WTC11 (cell line): Measurements from ENCODE around the gene GRID2. TPM values are rescaled to one million over a fixed set of nuclear protein-coding genes. Genes with fewer than 3 reads are reported as not detected.

Experiments
- ATAC-seq: fragments of 200-7000 bp; cut with Tn5 transposase; 2 replicates; pipeline ENCODE4 v1.10.0; 2021; ENCODE audit warnings: mild to moderate bottlenecking, moderate library complexity
- CTCF ChIA-PET: fragments of 300-600 bp; sonication (Branson Sonifier 250); formaldehyde crosslinking; loops from one replicate; lab custom pipeline; 2021; ENCODE audit warnings: antibody characterized with exemption; lab: Charles Lee
- POLR2A ChIA-PET: fragments of 350-600 bp; sonication (Branson Sonifier 250); formaldehyde crosslinking; loops from one replicate; lab custom pipeline; 2021; ENCODE audit warnings: antibody characterized with exemption; lab: Charles Lee
- DNase-seq: peaks from one replicate; pipeline ENCODE4 v3.0.0; 2021; ENCODE audit warnings: low spot score
- H3K27ac Mint-ChIP-seq: 2 replicates; pipeline ENCODE4 v1.8.0; 2021; ENCODE audit warnings: mixed read lengths
- H3K27me3 Mint-ChIP-seq: 2 replicates; pipeline ENCODE4 v1.8.0; 2021; ENCODE audit warnings: low read depth, mild to moderate bottlenecking, moderate library complexity, mixed read lengths
- H3K36me3 Mint-ChIP-seq: 2 replicates; pipeline ENCODE4 v1.8.0; 2021; ENCODE audit warnings: mixed read lengths
- H3K4me1 Mint-ChIP-seq: 2 replicates; pipeline ENCODE4 v1.8.0; 2022; ENCODE audit warnings: mixed read lengths
- H3K4me3 Mint-ChIP-seq: 2 replicates; pipeline ENCODE4 v1.8.0; 2021; ENCODE audit warnings: mild to moderate bottlenecking, moderate library complexity, mixed read lengths
- H3K9me3 Mint-ChIP-seq: 2 replicates; pipeline ENCODE4 v1.8.0; 2021; ENCODE audit warnings: mixed read lengths
- ESRRA ChIP-seq: sonication (generic); formaldehyde crosslinking; IDR thresholded peaks from 2 replicates; pipeline ENCODE4 v1.8.1; 2022; ENCODE audit warnings: mild to moderate bottlenecking, missing genetic modification reagents, borderline replicate concordance
- GRHL2 ChIP-seq: fragments of 250-450 bp; sonication (Bioruptor Pico); IDR thresholded peaks from 2 replicates; pipeline ENCODE4 v1.8.0; 2022; ENCODE audit warnings: mild to moderate bottlenecking, moderate library complexity; ENCODE audit not compliant: insufficient replicate concordance, severe bottlenecking
- JAZF1 ChIP-seq: fragments of 250-450 bp; sonication (Bioruptor Pico); IDR thresholded peaks from 2 replicates; pipeline ENCODE4 v1.9.0; 2021; ENCODE audit warnings: moderate library complexity, mild to moderate bottlenecking, inconsistent platforms
- JUN ChIP-seq: sonication (generic); formaldehyde crosslinking; IDR thresholded peaks from 2 replicates; pipeline ENCODE4 v1.8.0; 2023; ENCODE audit warnings: mild to moderate bottlenecking, missing genetic modification reagents
- KAT7 ChIP-seq: sonication (generic); formaldehyde crosslinking; IDR thresholded peaks from 2 replicates; pipeline ENCODE4 v1.8.1; 2023; ENCODE audit warnings: missing genetic modification reagents, mild to moderate bottlenecking, borderline replicate concordance
- NFYB ChIP-seq: sonication (generic); formaldehyde crosslinking; conservative IDR thresholded peaks from 2 replicates; pipeline ENCODE4 v1.8.0; 2022; ENCODE audit warnings: low read depth, missing genetic modification reagents
- SMAD3 ChIP-seq: sonication (generic); formaldehyde crosslinking; IDR thresholded peaks from 2 replicates; pipeline ENCODE4 v1.8.0; 2022; ENCODE audit warnings: missing genetic modification reagents, mild to moderate bottlenecking, borderline replicate concordance
- SP1 ChIP-seq: sonication (generic); formaldehyde crosslinking; conservative IDR thresholded peaks from 2 replicates; pipeline ENCODE4 v1.8.1; 2022; ENCODE audit warnings: missing genetic modification reagents
- TEAD4 ChIP-seq: sonication (generic); formaldehyde crosslinking; IDR thresholded peaks from 2 replicates; pipeline ENCODE4 v1.8.0; 2022; ENCODE audit warnings: mild to moderate bottlenecking, missing genetic modification reagents
- ZBTB21 ChIP-seq: sonication (generic); formaldehyde crosslinking; IDR thresholded peaks from 2 replicates; pipeline ENCODE4 v1.8.1; 2023; ENCODE audit warnings: mild to moderate bottlenecking, missing genetic modification reagents, borderline replicate concordance
- ZMAT4 ChIP-seq: fragments of 250-450 bp; sonication (Bioruptor Pico); IDR thresholded peaks from 2 replicates; pipeline ENCODE4 v1.9.0; 2021; ENCODE audit warnings: mild to moderate bottlenecking
- ZNF396 ChIP-seq: fragments of 250-450 bp; sonication (Bioruptor Pico); IDR thresholded peaks from 2 replicates; pipeline ENCODE4 v1.8.0; 2021; ENCODE audit warnings: mild to moderate bottlenecking, moderate library complexity, borderline replicate concordance
- ZNF512 ChIP-seq: sonication (generic); formaldehyde crosslinking; IDR thresholded peaks from 2 replicates; pipeline ENCODE4 v1.8.1; 2022; ENCODE audit warnings: missing genetic modification reagents, borderline replicate concordance
- total RNA-seq: library from RNA; stranded (reverse); gene quantifications from 3 replicates; pipeline ENCODE4 v1.2.3, GENCODE V29; 2021
- TF ChIP-seq, protein P1 (sequence below): sonication (generic); formaldehyde crosslinking; IDR thresholded peaks from 2 replicates; pipeline ENCODE4 v1.8.1; 2023; ENCODE audit warnings: mild to moderate bottlenecking, missing genetic modification reagents, moderate library complexity
- TF ChIP-seq, protein P2 (sequence below): sonication (generic); formaldehyde crosslinking; IDR thresholded peaks from 2 replicates; pipeline ENCODE4 v1.8.1; 2023; ENCODE audit warnings: mild to moderate bottlenecking, moderate library complexity, missing genetic modification reagents
- TF ChIP-seq, protein P3 (sequence below): fragments of 200-600 bp; IDR thresholded peaks from 2 replicates; pipeline ENCODE4 v1.8.0; 2022; ENCODE audit warnings: antibody characterized with exemption
- TF ChIP-seq, protein P4 (sequence below): sonication (generic); formaldehyde crosslinking; IDR thresholded peaks from 2 replicates; pipeline ENCODE4 v1.8.1; 2022; ENCODE audit warnings: mild to moderate bottlenecking, missing genetic modification reagents, moderate library complexity, borderline replicate concordance
- TF ChIP-seq, protein P5 (sequence below): fragments of 250-450 bp; sonication (Bioruptor Pico); conservative IDR thresholded peaks from 2 replicates; pipeline ENCODE4 v1.9.0; 2021; ENCODE audit warnings: mild to moderate bottlenecking
- TF ChIP-seq, protein P6 (sequence below): sonication (generic); formaldehyde crosslinking; IDR thresholded peaks from 2 replicates; pipeline ENCODE4 v1.8.1; 2023; ENCODE audit warnings: mild to moderate bottlenecking, missing genetic modification reagents, borderline replicate concordance

The GRID2 gene
- total RNA-seq, 1 experiment from 2014 or later: 26.8 TPM

- peaks cover 11% of the 10 kb centered on the region for H3K4me1 Mint-ChIP-seq
- no peak for ATAC-seq
Observed at GRCh38 chr4:92636038-92636806, 332.5 kb downstream of the GRID2 start.

DNA sequence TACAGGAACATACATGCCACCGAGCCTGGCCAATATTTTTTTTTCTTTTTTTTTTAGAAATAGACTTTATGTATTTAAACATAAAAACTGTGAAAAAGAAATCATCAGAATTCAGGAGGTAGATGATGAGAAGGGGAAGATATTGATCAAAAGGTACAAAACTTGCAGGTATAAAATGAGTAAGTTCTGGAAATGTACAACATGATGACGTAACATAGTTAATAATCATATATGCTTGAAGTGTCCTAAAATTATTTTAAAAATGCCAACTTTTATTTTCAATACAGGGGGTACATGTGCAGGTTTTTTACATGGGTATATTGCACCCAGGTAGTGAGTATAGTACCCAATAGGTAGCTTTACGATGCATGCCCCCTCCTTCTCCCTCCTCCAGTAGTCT is 337.6 kb downstream of the GRID2 start:
- Mint-ChIP-seq H3K4me1 (no peaks in the 10 kb centered on the region), H3K36me3 (no peaks in the 10 kb centered on the region), H3K27me3 (no peaks in the 10 kb centered on the region), H3K4me3 (no peak overlapping the region), H3K27ac (no peak overlapping the region), H3K9me3 (no peaks in the 10 kb centered on the region)
- DNase-seq (no peak), ATAC-seq (no peak)
- CTCF ChIA-PET: no interaction called here
- POLR2A ChIA-PET: no interaction called here
- TF ChIP-seq ESRRA (CRISPR knock-in tag) (no peak), ZMAT4 (CRISPR knock-in tag) (no peak), ZBTB21 (CRISPR knock-in tag) (no peak), ZNF512 (CRISPR knock-in tag) (no peak)
- TF ChIP-seq, protein P1, sequence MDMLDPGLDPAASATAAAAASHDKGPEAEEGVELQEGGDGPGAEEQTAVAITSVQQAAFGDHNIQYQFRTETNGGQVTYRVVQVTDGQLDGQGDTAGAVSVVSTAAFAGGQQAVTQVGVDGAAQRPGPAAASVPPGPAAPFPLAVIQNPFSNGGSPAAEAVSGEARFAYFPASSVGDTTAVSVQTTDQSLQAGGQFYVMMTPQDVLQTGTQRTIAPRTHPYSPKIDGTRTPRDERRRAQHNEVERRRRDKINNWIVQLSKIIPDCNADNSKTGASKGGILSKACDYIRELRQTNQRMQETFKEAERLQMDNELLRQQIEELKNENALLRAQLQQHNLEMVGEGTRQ (CRISPR knock-in tag): no peak
- TF ChIP-seq, protein P2, sequence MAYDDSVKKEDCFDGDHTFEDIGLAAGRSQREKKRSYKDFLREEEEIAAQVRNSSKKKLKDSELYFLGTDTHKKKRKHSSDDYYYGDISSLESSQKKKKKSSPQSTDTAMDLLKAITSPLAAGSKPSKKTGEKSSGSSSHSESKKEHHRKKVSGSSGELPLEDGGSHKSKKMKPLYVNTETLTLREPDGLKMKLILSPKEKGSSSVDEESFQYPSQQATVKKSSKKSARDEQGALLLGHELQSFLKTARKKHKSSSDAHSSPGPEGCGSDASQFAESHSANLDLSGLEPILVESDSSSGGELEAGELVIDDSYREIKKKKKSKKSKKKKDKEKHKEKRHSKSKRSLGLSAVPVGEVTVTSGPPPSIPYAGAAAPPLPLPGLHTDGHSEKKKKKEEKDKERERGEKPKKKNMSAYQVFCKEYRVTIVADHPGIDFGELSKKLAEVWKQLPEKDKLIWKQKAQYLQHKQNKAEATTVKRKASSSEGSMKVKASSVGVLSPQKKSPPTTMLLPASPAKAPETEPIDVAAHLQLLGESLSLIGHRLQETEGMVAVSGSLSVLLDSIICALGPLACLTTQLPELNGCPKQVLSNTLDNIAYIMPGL: no peak

More at GRCh38 chr4:92636038-92636806, 332.5 kb downstream of the GRID2 start:
- no peaks in the 10 kb centered on the region for H3K9me3 Mint-ChIP-seq
- no peak overlapping the region for H3K27ac Mint-ChIP-seq
- no peaks in the 10 kb centered on the region for H3K36me3 Mint-ChIP-seq
- TF ChIP-seq KAT7 (CRISPR knock-in tag) (no peak), GRHL2 (no peak), JUN (CRISPR knock-in tag) (no peak), JAZF1 (CRISPR knock-in tag) (no peak), NFYB (CRISPR knock-in tag) (no peak), SP1 (CRISPR knock-in tag) (no peak), ZNF396 (no peak), SMAD3 (CRISPR knock-in tag) (no peak), TEAD4 (CRISPR knock-in tag) (no peak), ZBTB21 (CRISPR knock-in tag) (no peak)
- TF ChIP-seq, protein P3, sequence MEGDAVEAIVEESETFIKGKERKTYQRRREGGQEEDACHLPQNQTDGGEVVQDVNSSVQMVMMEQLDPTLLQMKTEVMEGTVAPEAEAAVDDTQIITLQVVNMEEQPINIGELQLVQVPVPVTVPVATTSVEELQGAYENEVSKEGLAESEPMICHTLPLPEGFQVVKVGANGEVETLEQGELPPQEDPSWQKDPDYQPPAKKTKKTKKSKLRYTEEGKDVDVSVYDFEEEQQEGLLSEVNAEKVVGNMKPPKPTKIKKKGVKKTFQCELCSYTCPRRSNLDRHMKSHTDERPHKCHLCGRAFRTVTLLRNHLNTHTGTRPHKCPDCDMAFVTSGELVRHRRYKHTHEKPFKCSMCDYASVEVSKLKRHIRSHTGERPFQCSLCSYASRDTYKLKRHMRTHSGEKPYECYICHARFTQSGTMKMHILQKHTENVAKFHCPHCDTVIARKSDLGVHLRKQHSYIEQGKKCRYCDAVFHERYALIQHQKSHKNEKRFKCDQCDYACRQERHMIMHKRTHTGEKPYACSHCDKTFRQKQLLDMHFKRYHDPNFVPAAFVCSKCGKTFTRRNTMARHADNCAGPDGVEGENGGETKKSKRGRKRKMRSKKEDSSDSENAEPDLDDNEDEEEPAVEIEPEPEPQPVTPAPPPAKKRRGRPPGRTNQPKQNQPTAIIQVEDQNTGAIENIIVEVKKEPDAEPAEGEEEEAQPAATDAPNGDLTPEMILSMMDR: no peak
- TF ChIP-seq, protein P4, sequence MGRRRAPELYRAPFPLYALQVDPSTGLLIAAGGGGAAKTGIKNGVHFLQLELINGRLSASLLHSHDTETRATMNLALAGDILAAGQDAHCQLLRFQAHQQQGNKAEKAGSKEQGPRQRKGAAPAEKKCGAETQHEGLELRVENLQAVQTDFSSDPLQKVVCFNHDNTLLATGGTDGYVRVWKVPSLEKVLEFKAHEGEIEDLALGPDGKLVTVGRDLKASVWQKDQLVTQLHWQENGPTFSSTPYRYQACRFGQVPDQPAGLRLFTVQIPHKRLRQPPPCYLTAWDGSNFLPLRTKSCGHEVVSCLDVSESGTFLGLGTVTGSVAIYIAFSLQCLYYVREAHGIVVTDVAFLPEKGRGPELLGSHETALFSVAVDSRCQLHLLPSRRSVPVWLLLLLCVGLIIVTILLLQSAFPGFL: no peak
- TF ChIP-seq, protein P5, sequence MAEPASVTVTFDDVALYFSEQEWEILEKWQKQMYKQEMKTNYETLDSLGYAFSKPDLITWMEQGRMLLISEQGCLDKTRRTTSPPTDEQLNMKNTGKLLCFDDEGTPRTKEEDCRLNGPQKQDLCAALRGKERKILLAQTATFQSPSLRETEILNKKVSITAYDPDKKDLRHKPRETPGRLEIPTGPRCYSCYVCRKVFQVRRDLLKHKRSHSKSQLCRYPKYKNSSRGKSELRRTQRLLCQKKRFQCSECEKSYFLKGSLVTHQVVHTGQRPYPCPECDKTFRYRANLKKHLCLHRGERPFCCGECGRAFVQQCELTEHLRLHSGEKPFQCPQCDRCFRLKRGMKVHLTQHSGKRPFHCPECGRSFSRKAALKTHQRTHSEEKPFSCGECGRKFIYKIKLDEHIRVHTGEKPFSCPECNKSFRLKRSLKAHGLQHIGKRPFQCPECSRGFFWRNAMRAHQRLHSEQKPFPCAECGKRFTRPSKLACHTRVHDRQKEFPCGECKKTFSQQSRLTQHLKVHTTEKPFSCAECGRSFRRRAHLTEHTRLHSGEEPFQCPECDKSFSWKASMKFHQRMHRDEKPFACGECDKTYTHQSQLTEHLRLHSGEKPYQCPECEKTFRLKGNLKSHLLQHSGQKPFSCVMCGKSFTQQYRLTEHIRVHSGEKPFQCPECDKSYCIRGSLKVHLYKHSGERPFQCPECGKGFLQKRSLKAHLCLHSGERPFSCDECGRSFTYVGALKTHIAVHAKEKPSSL (CRISPR knock-in tag): no peak
- TF ChIP-seq, protein P6, sequence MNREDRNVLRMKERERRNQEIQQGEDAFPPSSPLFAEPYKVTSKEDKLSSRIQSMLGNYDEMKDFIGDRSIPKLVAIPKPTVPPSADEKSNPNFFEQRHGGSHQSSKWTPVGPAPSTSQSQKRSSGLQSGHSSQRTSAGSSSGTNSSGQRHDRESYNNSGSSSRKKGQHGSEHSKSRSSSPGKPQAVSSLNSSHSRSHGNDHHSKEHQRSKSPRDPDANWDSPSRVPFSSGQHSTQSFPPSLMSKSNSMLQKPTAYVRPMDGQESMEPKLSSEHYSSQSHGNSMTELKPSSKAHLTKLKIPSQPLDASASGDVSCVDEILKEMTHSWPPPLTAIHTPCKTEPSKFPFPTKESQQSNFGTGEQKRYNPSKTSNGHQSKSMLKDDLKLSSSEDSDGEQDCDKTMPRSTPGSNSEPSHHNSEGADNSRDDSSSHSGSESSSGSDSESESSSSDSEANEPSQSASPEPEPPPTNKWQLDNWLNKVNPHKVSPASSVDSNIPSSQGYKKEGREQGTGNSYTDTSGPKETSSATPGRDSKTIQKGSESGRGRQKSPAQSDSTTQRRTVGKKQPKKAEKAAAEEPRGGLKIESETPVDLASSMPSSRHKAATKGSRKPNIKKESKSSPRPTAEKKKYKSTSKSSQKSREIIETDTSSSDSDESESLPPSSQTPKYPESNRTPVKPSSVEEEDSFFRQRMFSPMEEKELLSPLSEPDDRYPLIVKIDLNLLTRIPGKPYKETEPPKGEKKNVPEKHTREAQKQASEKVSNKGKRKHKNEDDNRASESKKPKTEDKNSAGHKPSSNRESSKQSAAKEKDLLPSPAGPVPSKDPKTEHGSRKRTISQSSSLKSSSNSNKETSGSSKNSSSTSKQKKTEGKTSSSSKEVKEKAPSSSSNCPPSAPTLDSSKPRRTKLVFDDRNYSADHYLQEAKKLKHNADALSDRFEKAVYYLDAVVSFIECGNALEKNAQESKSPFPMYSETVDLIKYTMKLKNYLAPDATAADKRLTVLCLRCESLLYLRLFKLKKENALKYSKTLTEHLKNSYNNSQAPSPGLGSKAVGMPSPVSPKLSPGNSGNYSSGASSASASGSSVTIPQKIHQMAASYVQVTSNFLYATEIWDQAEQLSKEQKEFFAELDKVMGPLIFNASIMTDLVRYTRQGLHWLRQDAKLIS (CRISPR knock-in tag): no peak
- no peaks in the 10 kb centered on the region for H3K27me3 Mint-ChIP-seq
- DNase-seq: no peak
- POLR2A ChIA-PET: no interaction called here
- H3K4me3 Mint-ChIP-seq: no peak overlapping the region
- CTCF ChIA-PET: no interaction called here
